ENCODE measurements around the gene TRPM2. TPM values are rescaled to one million over a fixed set of nuclear protein-coding genes. Genes with fewer than 3 reads are reported as not detected.
A peak's percentile ranks its signal among the peaks of the same experiment; 100 is the strongest.

Gene TRPM2
- total RNA-seq, 1 experiment from 2014 or later: not detected

- DNase-seq (ENCODE audit: low read depth): no peak
- in situ Hi-C loops (cut with HindIII; ENCODE audit: low pct_unique_long_range_greater_than_20kb, low sequenced_read_pairs): loop anchor here (25.0 kb wide), 1 partner anchor 662 kb away; no protein-coding TSS in a partner anchor
Measured at GRCh38 chr21:44475266-44475845, 121.9 kb downstream of the TRPM2 start.

- DNase-seq (ENCODE audit: low read depth): no peak
- in situ Hi-C loops (cut with HindIII; ENCODE audit: low pct_unique_long_range_greater_than_20kb, low sequenced_read_pairs): loop anchor here (25.0 kb wide), 1 partner anchor 660 kb away; no protein-coding TSS in a partner anchor
Measured at GRCh38 chr21:44477131-44477530, 123.7 kb downstream of the TRPM2 start.

GRCh38 chr21:44477712-44478111 lies 124.3 kb downstream of the TRPM2 start:
- DNase-seq (ENCODE audit: low read depth): no peak
- in situ Hi-C loops (cut with HindIII; ENCODE audit: low pct_unique_long_range_greater_than_20kb, low sequenced_read_pairs): loop anchor here (25.0 kb wide), 1 partner anchor 660 kb away; no protein-coding TSS in a partner anchor

GRCh38 chr21:44478124-44478800 lies 124.8 kb downstream of the TRPM2 start:
- in situ Hi-C loops (cut with HindIII; ENCODE audit: low pct_unique_long_range_greater_than_20kb, low sequenced_read_pairs): loop anchor here (25.0 kb wide), 1 partner anchor 659 kb away; no protein-coding TSS in a partner anchor

GRCh38 chr21:44478801-44479167 lies 125.4 kb downstream of the TRPM2 start:
- DNase-seq (ENCODE audit: low read depth): no peak
- in situ Hi-C loops (cut with HindIII; ENCODE audit: low pct_unique_long_range_greater_than_20kb, low sequenced_read_pairs): loop anchor here (25.0 kb wide), 1 partner anchor 659 kb away; no protein-coding TSS in a partner anchor

More at GRCh38 chr21:44478124-44478800, 124.8 kb downstream of the TRPM2 start:
- DNase-seq (ENCODE audit: low read depth): no peak

GRCh38 chr21:44479556-44480199 lies 126.3 kb downstream of the TRPM2 start:
- peak; percentile 28 for DNase-seq (ENCODE audit: low read depth)
- in situ Hi-C loops (cut with HindIII; ENCODE audit: low pct_unique_long_range_greater_than_20kb, low sequenced_read_pairs): loop anchor here (25.0 kb wide), 1 partner anchor 658 kb away; no protein-coding TSS in a partner anchor

- in situ Hi-C loops (cut with HindIII; ENCODE audit: low pct_unique_long_range_greater_than_20kb, low sequenced_read_pairs): loop anchor here (25.0 kb wide), 1 partner anchor 657 kb away; no protein-coding TSS in a partner anchor
Measured at GRCh38 chr21:44480200-44481053, 127.0 kb downstream of the TRPM2 start.

GRCh38 chr21:44482581-44483287 lies 129.3 kb downstream of the TRPM2 start:
- in situ Hi-C loops (cut with HindIII; ENCODE audit: low pct_unique_long_range_greater_than_20kb, low sequenced_read_pairs): loop anchor here (25.0 kb wide), 1 partner anchor 655 kb away; no protein-coding TSS in a partner anchor

More at GRCh38 chr21:44480200-44481053, 127.0 kb downstream of the TRPM2 start:
- DNase-seq (ENCODE audit: low read depth): no peak

GRCh38 chr21:44483288-44484237 lies 130.1 kb downstream of the TRPM2 start:
- in situ Hi-C loops (cut with HindIII; ENCODE audit: low pct_unique_long_range_greater_than_20kb, low sequenced_read_pairs): loop anchor here (25.0 kb wide), 1 partner anchor 654 kb away; no protein-coding TSS in a partner anchor
- DNase-seq (ENCODE audit: low read depth): no peak

More at GRCh38 chr21:44482581-44483287, 129.3 kb downstream of the TRPM2 start:
- no peak for DNase-seq (ENCODE audit: low read depth)

- DNase-seq (ENCODE audit: low read depth): no peak
- in situ Hi-C loops (cut with HindIII; ENCODE audit: low pct_unique_long_range_greater_than_20kb, low sequenced_read_pairs): loop anchor here (25.0 kb wide), 1 partner anchor 653 kb away; no protein-coding TSS in a partner anchor
Measured at GRCh38 chr21:44484498-44485253, 131.3 kb downstream of the TRPM2 start.

GRCh38 chr21:44485254-44485793 lies 131.9 kb downstream of the TRPM2 start:
- in situ Hi-C loops (cut with HindIII; ENCODE audit: low pct_unique_long_range_greater_than_20kb, low sequenced_read_pairs): loop anchor here (25.0 kb wide), 1 partner anchor 652 kb away; no protein-coding TSS in a partner anchor
- DNase-seq (ENCODE audit: low read depth): no peak

GRCh38 chr21:44485796-44486195 lies 132.4 kb downstream of the TRPM2 start:
- in situ Hi-C loops (cut with HindIII; ENCODE audit: low pct_unique_long_range_greater_than_20kb, low sequenced_read_pairs): loop anchor here (25.0 kb wide), 1 partner anchor 652 kb away; no protein-coding TSS in a partner anchor
- DNase-seq (ENCODE audit: low read depth): no peak

- in situ Hi-C loops (cut with HindIII; ENCODE audit: low pct_unique_long_range_greater_than_20kb, low sequenced_read_pairs): loop anchor here (25.0 kb wide), 1 partner anchor 651 kb away; no protein-coding TSS in a partner anchor
- no peak for DNase-seq (ENCODE audit: low read depth)
Measured at GRCh38 chr21:44486302-44486701, 132.9 kb downstream of the TRPM2 start.

- in situ Hi-C loops (cut with HindIII; ENCODE audit: low pct_unique_long_range_greater_than_20kb, low sequenced_read_pairs): loop anchor here (25.0 kb wide), 1 partner anchor 649 kb away; no protein-coding TSS in a partner anchor
- DNase-seq (ENCODE audit: low read depth): no peak
Measured at GRCh38 chr21:44487831-44488230, 134.4 kb downstream of the TRPM2 start.

GRCh38 chr21:44489962-44490361 lies 136.5 kb downstream of the TRPM2 start:
- in situ Hi-C loops (cut with HindIII; ENCODE audit: low pct_unique_long_range_greater_than_20kb, low sequenced_read_pairs): loop anchor here (25.0 kb wide), 1 partner anchor 647 kb away; no protein-coding TSS in a partner anchor
- DNase-seq (ENCODE audit: low read depth): no peak
